CD4-positive, alpha-beta memory T cell (primary cell): ENCODE data around the gene OR52W1. TPM values are rescaled to one million over a fixed set of nuclear protein-coding genes. Genes with fewer than 3 reads are reported as not detected.

Experiments used
- polyA plus RNA-seq, 2 donors: library from polyadenylated mRNA; unstranded; fragments of 300-500 nt; fragmentation: Illumina TruSeq; gene quantifications; one replicate each; pipeline ENCODE4 v1.2.3, GENCODE V29; 2021
- total RNA-seq, 2 experiments: library from RNA; stranded (reverse); gene quantifications; one replicate each; pipeline ENCODE4 v1.2.3, GENCODE V29; 2021

Gene OR52W1
- total and polyA plus RNA-seq, 4 experiments from 2014 or later: not detected

Other genes starting within 250 kb of the OR52W1 start
- not detected for gene OR56A5, start 230.7 kb upstream of the OR52W1 start, total RNA-seq
- gene OR56A5, start 230.7 kb upstream of the OR52W1 start, polyA plus RNA-seq: not detected
- gene OR52L1, start 212.2 kb upstream of the OR52W1 start, total RNA-seq: not detected
- gene OR52L1, start 212.2 kb upstream of the OR52W1 start, polyA plus RNA-seq: not detected
- not detected for gene OR56A4, start 192.3 kb upstream of the OR52W1 start, total RNA-seq
- not detected for gene OR56A4, start 192.3 kb upstream of the OR52W1 start, polyA plus RNA-seq
- not detected for gene OR56A1, start 168.5 kb upstream of the OR52W1 start, total RNA-seq
- gene OR56A1, start 168.5 kb upstream of the OR52W1 start, polyA plus RNA-seq: not detected
- gene OR56B4, start 91.5 kb upstream of the OR52W1 start, total RNA-seq: not detected
- not detected for gene OR56B4, start 91.5 kb upstream of the OR52W1 start, polyA plus RNA-seq
- not detected for gene OR52B2, start 28.9 kb upstream of the OR52W1 start, total RNA-seq
- not detected for gene OR52B2, start 28.9 kb upstream of the OR52W1 start, polyA plus RNA-seq
- gene C11orf42, start 6.3 kb downstream of the OR52W1 start, total RNA-seq: not detected
- not detected for gene C11orf42, start 6.3 kb downstream of the OR52W1 start, polyA plus RNA-seq
- gene FHIP1B, start 35.4 kb downstream of the OR52W1 start, total RNA-seq: 10 to 100 TPM; 48.7 to 50.8 TPM
- 10 to 100 TPM; 12.0 to 16.7 TPM for gene FHIP1B, start 35.4 kb downstream of the OR52W1 start, polyA plus RNA-seq
- gene CNGA4, start 39.9 kb downstream of the OR52W1 start, total RNA-seq: under 1 TPM; 0.58 to 0.61 TPM
- not detected for gene CNGA4, start 39.9 kb downstream of the OR52W1 start, polyA plus RNA-seq
- gene CCKBR, start 60.6 kb downstream of the OR52W1 start, total RNA-seq: not detected
- not detected for gene CCKBR, start 60.6 kb downstream of the OR52W1 start, polyA plus RNA-seq
- under 1 TPM in 1 of 2 experiments, not detected in 1; 0.36 TPM for gene CAVIN3, start 121.3 kb downstream of the OR52W1 start, total RNA-seq
- under 1 TPM in 1 of 2 donors, not detected in 1; 0.70 TPM for gene CAVIN3, start 121.3 kb downstream of the OR52W1 start, polyA plus RNA-seq
- gene SMPD1, start 191.2 kb downstream of the OR52W1 start, total RNA-seq: 10 to 100 TPM; 39.3 to 43.6 TPM
- 10 to 100 TPM in 1 of 2 donors, 1 to 10 TPM in 1; 9.2 to 12.1 TPM for gene SMPD1, start 191.2 kb downstream of the OR52W1 start, polyA plus RNA-seq
- gene APBB1, start 219.9 kb downstream of the OR52W1 start, total RNA-seq: 10 to 100 TPM; 93.2 to 93.5 TPM
- gene APBB1, start 219.9 kb downstream of the OR52W1 start, polyA plus RNA-seq: 100 to 1,000 TPM in 1 of 2 donors, 10 to 100 TPM in 1; 84.7 to 107 TPM
- 1 to 10 TPM in 1 of 2 experiments, under 1 TPM in 1; 0.83 to 1.3 TPM for gene HPX, start 241.8 kb downstream of the OR52W1 start, total RNA-seq
- gene HPX, start 241.8 kb downstream of the OR52W1 start, polyA plus RNA-seq: not detected